Measurements from ENCODE around the gene IMPDH2.
"Not testable (repeated sequence)": the region's sequence is repeated elsewhere in the genome, so short reads cannot be mapped to it uniquely, and the experiment has no call there.

IMPDH2 gene

GRCh38 chr3:49021213-49021812 lies 7.9 kb downstream of the IMPDH2 start:
- peak; percentile 91 to 95 for DNase-seq

GRCh38 chr3:49020330-49021212 lies 8.6 kb downstream of the IMPDH2 start:
- DNase-seq = no peak

GRCh38 chr3:49019941-49020329 lies 9.3 kb downstream of the IMPDH2 start:
- DNase-seq = no peak

- no peak for DNase-seq
Observed at GRCh38 chr3:49018707-49019006, 10.5 kb downstream of the IMPDH2 start.

- DNase-seq = peak; percentile 69 to 71
Observed at GRCh38 chr3:49017971-49018706, 11.1 kb downstream of the IMPDH2 start, which contains the start of gene DALRD3. TSS of gene DALRD3 (minus strand) at chr3:49018580. CDS start at chr3:49018564, 16 bp downstream.

- DNase-seq = no peak
Observed at GRCh38 chr3:49017229-49017970, 11.8 kb downstream of the IMPDH2 start.

DNA sequence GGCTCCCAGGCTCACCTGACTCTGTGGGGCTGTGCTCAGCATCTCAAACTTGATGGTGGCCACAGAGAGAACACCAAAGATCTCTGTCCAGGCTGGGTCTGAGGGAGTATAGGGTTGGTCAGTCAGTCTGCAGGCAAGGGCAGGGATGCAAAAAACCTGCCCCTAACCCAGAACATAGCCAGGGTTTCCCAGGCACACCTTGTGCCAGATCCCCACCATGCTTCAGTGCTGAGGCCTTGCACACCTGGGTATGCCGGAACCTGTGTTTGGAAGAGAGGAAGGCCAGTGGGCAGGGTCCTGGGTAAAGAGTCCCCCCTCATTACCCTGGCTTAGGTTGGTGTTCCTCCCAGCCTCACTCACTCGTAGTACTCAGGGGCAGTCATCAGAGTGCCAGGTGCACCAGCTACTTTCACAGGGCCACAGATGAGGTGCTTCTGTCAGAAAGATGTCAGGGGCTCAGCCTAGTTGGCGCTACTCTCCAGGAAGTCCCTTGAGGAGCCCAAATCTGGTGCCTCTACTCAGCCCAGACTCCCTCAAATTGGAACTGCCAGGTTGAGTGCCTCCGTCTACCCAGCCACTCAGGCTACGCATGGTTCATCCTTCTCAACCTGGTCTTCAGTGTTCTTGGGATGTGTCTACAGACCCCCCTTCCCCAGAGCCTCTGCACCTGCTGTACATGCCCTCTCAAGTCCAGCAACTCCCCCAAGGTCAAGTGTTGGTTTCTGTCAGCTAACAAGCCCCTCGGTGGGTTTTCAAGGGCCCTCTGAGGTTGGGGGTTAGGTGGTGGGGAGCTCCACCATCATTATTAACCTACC lies 12.6 kb downstream of the IMPDH2 start:
- no peak for DNase-seq

DNA sequence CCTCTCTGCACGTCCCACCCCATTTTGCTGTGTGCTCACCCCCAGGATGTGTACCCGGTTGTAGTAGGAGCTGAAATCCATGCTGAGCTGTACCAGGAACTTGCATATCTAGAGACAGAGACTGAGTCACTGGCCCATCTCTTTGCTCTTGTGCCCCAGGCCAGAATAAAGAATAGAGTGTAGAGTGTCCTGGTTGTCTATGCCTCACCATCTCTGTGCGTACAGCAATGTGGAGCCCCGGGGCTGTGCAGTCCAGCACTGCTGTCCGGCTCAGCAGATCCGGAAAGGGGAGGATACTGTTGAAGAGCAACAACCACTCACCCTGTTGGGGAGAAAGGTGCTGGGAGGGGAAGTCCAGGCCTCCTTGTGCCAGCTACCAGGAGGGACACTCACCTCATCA lies 13.4 kb downstream of the IMPDH2 start:
- DNase-seq = no peak

DNA sequence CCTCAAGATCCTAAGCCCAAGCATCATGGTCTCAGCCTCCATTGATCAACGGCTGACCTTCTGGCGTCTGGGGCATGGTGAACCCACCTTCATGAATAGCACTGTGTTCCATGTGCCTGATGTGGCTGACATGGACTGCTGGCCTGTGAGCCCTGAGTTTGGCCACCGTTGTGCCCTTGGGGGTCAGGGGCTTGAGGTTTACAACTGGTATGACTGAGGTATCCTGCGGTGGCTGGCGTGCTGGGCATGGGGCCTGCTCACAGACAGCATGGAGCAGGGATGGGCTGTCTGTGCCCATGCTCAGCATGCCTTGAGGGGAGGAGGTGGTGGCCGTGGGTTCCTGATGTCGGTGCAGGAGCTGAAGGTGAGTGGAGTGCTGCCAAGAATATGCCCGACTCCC lies 14.1 kb downstream of the IMPDH2 start:
- no peak for DNase-seq

DNA sequence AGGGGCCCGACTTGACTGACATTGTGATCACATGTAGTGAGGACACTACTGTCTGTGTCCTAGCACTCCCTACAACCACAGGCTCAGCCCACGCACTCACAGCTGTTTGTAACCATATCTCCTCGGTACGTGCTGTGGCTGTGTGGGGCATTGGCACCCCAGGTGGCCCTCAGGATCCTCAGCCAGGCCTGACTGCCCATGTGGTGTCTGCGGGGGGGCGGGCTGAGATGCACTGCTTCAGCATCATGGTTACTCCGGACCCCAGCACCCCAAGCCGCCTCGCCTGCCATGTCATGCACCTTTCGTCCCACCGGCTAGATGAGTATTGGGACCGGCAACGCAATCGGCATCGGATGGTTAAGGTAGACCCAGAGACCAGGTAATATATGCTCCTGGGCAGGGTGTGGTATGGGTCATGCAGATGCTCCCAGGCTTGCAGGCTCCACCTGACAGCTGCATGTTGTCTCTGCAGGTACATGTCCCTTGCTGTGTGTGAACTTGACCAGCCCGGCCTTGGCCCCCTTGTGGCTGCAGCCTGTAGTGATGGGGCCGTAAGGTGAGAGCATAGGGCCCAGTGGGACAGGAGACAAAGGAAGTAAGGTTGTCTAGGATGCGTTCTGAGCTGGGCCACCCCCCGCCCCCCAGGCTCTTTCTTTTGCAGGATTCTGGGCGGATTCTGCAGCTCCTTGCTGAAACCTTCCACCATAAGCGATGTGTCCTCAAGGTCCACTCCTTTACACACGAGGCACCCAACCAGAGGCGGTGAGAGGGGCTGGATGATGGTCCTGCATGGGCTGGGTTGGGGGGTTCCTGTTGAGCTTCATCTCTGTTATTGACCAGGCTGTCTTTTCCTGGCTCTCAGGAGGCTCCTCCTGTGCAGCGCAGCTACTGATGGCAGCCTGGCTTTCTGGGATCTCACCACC lies 15.2 kb downstream of the IMPDH2 start:
- DNase-seq = peak in 1 of 2 experiments; percentile 7

- DNase-seq = no peak
Observed at GRCh38 chr3:49013113-49013737, 16.0 kb downstream of the IMPDH2 start.

- no peak for DNase-seq
Observed at GRCh38 chr3:49012441-49013017, 16.7 kb downstream of the IMPDH2 start.

- no peak for DNase-seq
Observed at GRCh38 chr3:49009396-49009795, 19.8 kb downstream of the IMPDH2 start.

GRCh38 chr3:49008627-49009026 lies 20.6 kb downstream of the IMPDH2 start:
- not testable (repeated sequence) for DNase-seq

GRCh38 chr3:49007771-49008528 lies 21.2 kb downstream of the IMPDH2 start:
- peak; percentile 54 to 59 for DNase-seq

DNA sequence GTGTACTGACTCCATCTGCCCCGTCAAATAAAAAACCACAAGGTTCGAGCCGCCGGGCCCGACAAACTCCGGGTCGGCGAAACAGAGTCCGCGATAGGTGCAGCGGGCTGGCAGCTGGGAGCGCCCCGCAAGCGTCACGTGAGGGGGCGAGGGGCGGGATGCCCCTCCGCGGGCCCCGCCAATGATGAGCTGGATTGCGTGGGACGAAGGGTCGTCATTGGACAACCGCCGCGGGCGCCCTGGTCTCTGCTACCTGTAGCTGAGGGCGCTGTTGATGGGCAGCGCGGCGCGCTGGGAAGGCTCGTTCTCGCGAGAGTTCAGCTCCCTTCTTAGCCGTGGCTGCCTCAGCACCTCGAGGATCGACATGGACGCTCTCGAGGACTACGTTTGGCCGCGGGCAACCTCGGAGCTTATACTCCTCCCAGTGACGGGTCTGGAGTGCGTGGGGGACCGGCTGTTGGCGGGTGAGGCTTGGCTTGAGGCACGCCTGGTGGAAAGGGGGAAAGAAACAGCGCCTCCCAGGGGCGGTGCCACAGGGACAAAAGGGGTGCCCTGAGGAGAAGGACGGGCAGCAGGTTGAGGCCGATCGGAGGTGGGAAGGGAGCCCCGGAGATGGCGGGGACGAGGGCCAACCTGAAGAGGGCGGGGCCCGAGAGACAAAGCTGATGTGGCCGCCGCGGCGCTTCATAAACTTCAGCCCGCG lies 22.0 kb downstream of the IMPDH2 start, which contains the start of gene WDR6:
WDR6 (plus strand) TSS at position 324 of the 703 bp plus-strand sequence; CDS start at position 365, 41 bp downstream.
- peak; percentile 83 to 91 for DNase-seq

DNA sequence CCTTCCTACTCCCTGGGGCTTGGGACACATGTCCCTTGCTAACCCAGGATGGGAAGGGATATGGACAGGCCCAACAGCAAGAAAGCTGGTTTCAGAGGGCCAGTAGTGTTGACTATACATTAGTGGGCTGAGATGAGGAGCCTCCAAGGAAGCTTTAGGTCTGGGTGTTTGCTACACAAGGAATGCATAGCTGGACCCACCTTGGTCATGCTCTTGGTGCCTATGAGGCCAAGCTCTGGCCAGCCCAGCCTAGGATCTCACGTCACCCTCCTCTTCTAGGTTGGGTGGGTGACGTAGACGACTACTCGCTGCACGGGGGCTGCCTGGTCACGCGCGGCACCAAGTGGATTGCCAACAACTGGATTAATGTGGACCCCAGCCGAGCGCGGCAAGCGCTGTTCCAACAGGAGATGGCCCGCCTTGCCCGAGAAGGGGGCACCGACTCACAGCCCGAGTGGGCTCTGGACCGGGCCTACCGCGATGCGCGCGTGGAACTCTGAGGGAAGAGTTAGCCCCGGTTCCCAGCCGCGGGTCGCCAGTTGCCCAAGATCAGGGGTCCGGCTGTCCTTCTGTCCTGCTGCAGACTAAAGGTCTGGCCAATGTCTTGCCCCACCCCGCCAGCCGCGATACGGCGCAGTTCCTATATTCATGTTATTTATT lies 22.7 kb downstream of the IMPDH2 start:
- no peak for DNase-seq

DNA sequence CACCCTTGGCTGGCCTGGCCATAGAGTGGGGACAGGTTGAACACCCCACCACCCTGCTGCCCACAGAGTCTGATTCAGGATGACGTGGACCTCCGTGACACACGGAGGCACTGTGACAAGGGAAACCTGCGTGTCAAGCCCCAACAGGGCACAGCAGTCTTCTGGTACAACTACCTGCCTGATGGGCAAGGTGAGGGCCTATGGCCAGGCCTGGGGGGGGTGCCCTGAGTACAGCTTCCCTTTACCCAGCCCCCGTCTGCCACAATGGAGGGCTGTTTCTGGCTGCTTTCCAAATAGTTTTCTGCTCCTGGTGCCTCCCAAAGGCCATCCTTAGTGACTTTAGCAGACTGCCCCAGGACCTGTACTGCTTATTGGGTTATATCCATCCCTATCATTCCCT lies 23.2 kb downstream of the IMPDH2 start:
- no peak for DNase-seq

All from NCI-H1930 (cell line).